CD4-positive, alpha-beta T cell treated with Interleukin-15 for 4 hours (primary cell): ENCODE measurements around the gene NDFIP2.

Experiments
- DNase-seq: peaks from one replicate; pipeline ENCODE4 v3.0.0-alpha.2; 2020; ENCODE audit warnings: low spot score

The NDFIP2 gene

GRCh38 chr13:79480954-79481684 is at the start of gene NDFIP2:
NDFIP2 (plus strand) TSS chr13:79481155; CDS start chr13:79481204, 49 bp downstream.
- peak; percentile 87 for DNase-seq

GRCh38 chr13:79432086-79432485 is 48.9 kb upstream of the NDFIP2 start:
- no peak for DNase-seq

- no peak for DNase-seq
Observed at GRCh38 chr13:79432992-79433391, 48.0 kb upstream of the NDFIP2 start.

- no peak for DNase-seq
Observed at GRCh38 chr13:79434556-79434955, 46.4 kb upstream of the NDFIP2 start.

- DNase-seq: no peak
Observed at GRCh38 chr13:79435561-79435990, 45.4 kb upstream of the NDFIP2 start.

GRCh38 chr13:79439275-79439674 is 41.7 kb upstream of the NDFIP2 start:
- no peak for DNase-seq

- DNase-seq: no peak
Observed at GRCh38 chr13:79440958-79441528, 39.9 kb upstream of the NDFIP2 start.

GRCh38 chr13:79442221-79442620 is 38.7 kb upstream of the NDFIP2 start:
- no peak for DNase-seq

GRCh38 chr13:79442706-79443105 is 38.2 kb upstream of the NDFIP2 start:
- no peak for DNase-seq

GRCh38 chr13:79445968-79446645 is 34.8 kb upstream of the NDFIP2 start:
- DNase-seq: no peak

- no peak for DNase-seq
Observed at GRCh38 chr13:79447141-79447540, 33.8 kb upstream of the NDFIP2 start.

- no peak for DNase-seq
Observed at GRCh38 chr13:79447741-79448140, 33.2 kb upstream of the NDFIP2 start.

GRCh38 chr13:79448413-79448812 is 32.5 kb upstream of the NDFIP2 start:
- DNase-seq: no peak

GRCh38 chr13:79450110-79450509 is 30.8 kb upstream of the NDFIP2 start:
- peak; percentile 29 for DNase-seq

GRCh38 chr13:79451500-79451962 is 29.4 kb upstream of the NDFIP2 start:
- DNase-seq: peak; percentile 93

- DNase-seq: no peak
Observed at GRCh38 chr13:79452239-79452913, 28.6 kb upstream of the NDFIP2 start.

- DNase-seq: no peak
Observed at GRCh38 chr13:79455331-79455730, 25.6 kb upstream of the NDFIP2 start.

GRCh38 chr13:79456051-79456450 is 24.9 kb upstream of the NDFIP2 start:
- DNase-seq: no peak

GRCh38 chr13:79456656-79457365 is 24.1 kb upstream of the NDFIP2 start:
- DNase-seq: no peak

- no peak for DNase-seq
Observed at GRCh38 chr13:79457390-79457789, 23.6 kb upstream of the NDFIP2 start.

- peak; percentile 41 for DNase-seq
Observed at GRCh38 chr13:79457948-79458347, 23.0 kb upstream of the NDFIP2 start.

GRCh38 chr13:79458436-79458835 is 22.5 kb upstream of the NDFIP2 start:
- DNase-seq: no peak
